ENCODE data around the gene SORCS2.

GRCh38 chr4:7501873-7502272 lies 309.5 kb downstream of the SORCS2 start:
- TF ChIP-seq CTCF (conservative IDR thresholded peaks at IDR 0.05; ENCODE audit: low read depth, low read length) (no peak), EZH2 (IDR thresholded peaks at IDR 0.05; ENCODE audit: low read length, unreplicated experiment) (no peak)

Data from PC-3 (cell line).